Measurements from ENCODE around the gene SULT1C3.
"Not testable (repeated sequence)": the region's sequence is repeated elsewhere in the genome, so short reads cannot be mapped to it uniquely, and the experiment has no call there.

The SULT1C3 gene

GRCh38 chr2:108270346-108270745 is 30.6 kb downstream of the SULT1C3 start:
- Mint-ChIP-seq H3K4me1 (no peaks in the 10 kb centered on the region), H3K27ac (no peak overlapping the region), H3K9me3 (no peaks in the 10 kb centered on the region), H3K36me3 (no peaks in the 10 kb centered on the region), H3K4me3 (no peak overlapping the region), H3K27me3 (peaks cover 28% of the 10 kb centered on the region)
- ATAC-seq = no peak

- Mint-ChIP-seq H3K27ac (no peak overlapping the region), H3K9me3 (no peaks in the 10 kb centered on the region), H3K27me3 (peaks cover 22% of the 10 kb centered on the region), H3K4me3 (no peak overlapping the region), H3K36me3 (no peaks in the 10 kb centered on the region), H3K4me1 (no peaks in the 10 kb centered on the region)
- no peak for ATAC-seq
Measured at GRCh38 chr2:108270768-108271506, 31.2 kb downstream of the SULT1C3 start.

- no peaks in the 10 kb centered on the region for H3K36me3 Mint-ChIP-seq
- no peak for ATAC-seq
- H3K4me1 Mint-ChIP-seq = no peaks in the 10 kb centered on the region
- peaks cover 21% of the 10 kb centered on the region for H3K27me3 Mint-ChIP-seq
- no peak overlapping the region for H3K4me3 Mint-ChIP-seq
- no peak overlapping the region for H3K27ac Mint-ChIP-seq
- H3K9me3 Mint-ChIP-seq = no peaks in the 10 kb centered on the region
Measured at GRCh38 chr2:108271691-108272253, 32.0 kb downstream of the SULT1C3 start.

GRCh38 chr2:108278631-108279030 is 38.9 kb downstream of the SULT1C3 start:
- Mint-ChIP-seq H3K4me3 (no peak overlapping the region), H3K27ac (no peak overlapping the region), H3K4me1 (no peaks in the 10 kb centered on the region), H3K9me3 (peaks cover 3% of the 10 kb centered on the region), H3K27me3 (peaks cover 9% of the 10 kb centered on the region), H3K36me3 (no peaks in the 10 kb centered on the region)
- ATAC-seq = no peak

GRCh38 chr2:108279468-108279867 is 39.7 kb downstream of the SULT1C3 start:
- Mint-ChIP-seq H3K27ac (no peak overlapping the region), H3K4me1 (no peaks in the 10 kb centered on the region), H3K27me3 (peaks cover 9% of the 10 kb centered on the region), H3K9me3 (peaks cover 3% of the 10 kb centered on the region), H3K36me3 (no peaks in the 10 kb centered on the region), H3K4me3 (no peak overlapping the region)
- ATAC-seq = no peak

GRCh38 chr2:108280466-108280865 is 40.7 kb downstream of the SULT1C3 start:
- H3K36me3 Mint-ChIP-seq = no peaks in the 10 kb centered on the region
- no peak for ATAC-seq
- no peaks in the 10 kb centered on the region for H3K4me1 Mint-ChIP-seq
- H3K9me3 Mint-ChIP-seq = peaks cover 3% of the 10 kb centered on the region
- peaks cover 9% of the 10 kb centered on the region for H3K27me3 Mint-ChIP-seq
- no peak overlapping the region for H3K27ac Mint-ChIP-seq
- H3K4me3 Mint-ChIP-seq = no peak overlapping the region

GRCh38 chr2:108284566-108284965 is 44.8 kb downstream of the SULT1C3 start:
- H3K4me3 Mint-ChIP-seq, H3K9me3 Mint-ChIP-seq, H3K4me1 Mint-ChIP-seq, ATAC-seq, H3K36me3 Mint-ChIP-seq, H3K27ac Mint-ChIP-seq: not testable (repeated sequence)
- peaks cover 11% of the 10 kb centered on the region for H3K27me3 Mint-ChIP-seq

- Mint-ChIP-seq H3K36me3 (no peaks in the 10 kb centered on the region), H3K27ac (no peak overlapping the region), H3K4me1 (no peaks in the 10 kb centered on the region), H3K27me3 (peaks cover 11% of the 10 kb centered on the region), H3K4me3 (no peak overlapping the region), H3K9me3 (peaks cover 7% of the 10 kb centered on the region)
- no peak for ATAC-seq
Measured at GRCh38 chr2:108285616-108286015, 45.8 kb downstream of the SULT1C3 start.

- H3K36me3 Mint-ChIP-seq = no peaks in the 10 kb centered on the region
- H3K4me3 Mint-ChIP-seq = no peak overlapping the region
- H3K9me3 Mint-ChIP-seq = peaks cover 7% of the 10 kb centered on the region
- no peak overlapping the region for H3K27ac Mint-ChIP-seq
- H3K4me1 Mint-ChIP-seq = no peaks in the 10 kb centered on the region
- peaks cover 11% of the 10 kb centered on the region for H3K27me3 Mint-ChIP-seq
- ATAC-seq = no peak
Measured at GRCh38 chr2:108287169-108287568, 47.4 kb downstream of the SULT1C3 start.

GRCh38 chr2:108288534-108289106 is 48.9 kb downstream of the SULT1C3 start, which contains the start of gene SULT1C2:
Gene SULT1C2 (plus strand): TSS chr2:108288895. CDS start chr2:108293668, 4,773 bp downstream.
- no peak for ATAC-seq

GRCh38 chr2:108293850-108294249 is 54.1 kb downstream of the SULT1C3 start:
- no peak for ATAC-seq
- H3K4me1 Mint-ChIP-seq = no peaks in the 10 kb centered on the region

More at GRCh38 chr2:108288534-108289106, 48.9 kb downstream of the SULT1C3 start, which contains the start of gene SULT1C2:
- H3K36me3 Mint-ChIP-seq = no peaks in the 10 kb centered on the region
- H3K27me3 Mint-ChIP-seq = peaks cover 11% of the 10 kb centered on the region
- no peak within 1 kb of the TSS for H3K4me3 Mint-ChIP-seq
- H3K4me1 Mint-ChIP-seq = no peaks in the 10 kb centered on the region
- peaks cover 3% of the 10 kb centered on the region for H3K9me3 Mint-ChIP-seq
- no peak within 1 kb of the TSS for H3K27ac Mint-ChIP-seq

GRCh38 chr2:108297436-108298141 is 57.8 kb downstream of the SULT1C3 start:
- Mint-ChIP-seq H3K4me1 (no peaks in the 10 kb centered on the region), H3K27me3 (peaks cover 22% of the 10 kb centered on the region), H3K9me3 (no peaks in the 10 kb centered on the region), H3K27ac (no peak overlapping the region), H3K36me3 (no peaks in the 10 kb centered on the region), H3K4me3 (no peak overlapping the region)
- no peak for ATAC-seq

More at GRCh38 chr2:108293850-108294249, 54.1 kb downstream of the SULT1C3 start:
- Mint-ChIP-seq H3K9me3 (peaks cover 3% of the 10 kb centered on the region), H3K36me3 (no peaks in the 10 kb centered on the region), H3K27ac (no peak overlapping the region), H3K4me3 (no peak overlapping the region), H3K27me3 (peaks cover 13% of the 10 kb centered on the region)

GRCh38 chr2:108301558-108301957 is 61.8 kb downstream of the SULT1C3 start:
- Mint-ChIP-seq H3K4me3 (no peak overlapping the region), H3K27ac (no peak overlapping the region), H3K4me1 (no peaks in the 10 kb centered on the region), H3K36me3 (no peaks in the 10 kb centered on the region), H3K27me3 (peaks cover 22% of the 10 kb centered on the region), H3K9me3 (no peaks in the 10 kb centered on the region)
- ATAC-seq = no peak

GRCh38 chr2:108304975-108305374 is 65.2 kb downstream of the SULT1C3 start:
- Mint-ChIP-seq H3K27me3 (peaks cover 7% of the 10 kb centered on the region), H3K4me3 (no peak overlapping the region), H3K36me3 (no peaks in the 10 kb centered on the region), H3K27ac (no peak overlapping the region), H3K9me3 (no peaks in the 10 kb centered on the region), H3K4me1 (no peaks in the 10 kb centered on the region)
- ATAC-seq = peak; percentile 4

GRCh38 chr2:108305901-108306300 is 66.1 kb downstream of the SULT1C3 start:
- no peak overlapping the region for H3K27ac Mint-ChIP-seq
- ATAC-seq = no peak
- H3K36me3 Mint-ChIP-seq = no peaks in the 10 kb centered on the region
- H3K4me1 Mint-ChIP-seq = no peaks in the 10 kb centered on the region
- H3K9me3 Mint-ChIP-seq = no peaks in the 10 kb centered on the region
- no peak overlapping the region for H3K4me3 Mint-ChIP-seq
- peaks cover 5% of the 10 kb centered on the region for H3K27me3 Mint-ChIP-seq
